Endothelial cell of umbilical vein (primary cell): ENCODE data around the gene SCGB2B2. TPM values are rescaled to one million over a fixed set of nuclear protein-coding genes. Genes with fewer than 3 reads are reported as not detected.

Source experiments
- BruUV-seq: library from RNA; stranded (reverse); fragments of 400-500 nt; replicated peaks from 2 replicates; lab custom pipeline; 2021; lab: Mats Ljungman, UMichigan
- CTCF ChIA-PET: fragments of 300-600, 350-600 bp; sonication (Branson Sonifier 250); formaldehyde crosslinking; loops from one replicate; lab custom pipeline; 2021; ENCODE audit warnings: antibody characterized with exemption, inconsistent platforms; lab: Charles Lee
- POLR2A ChIA-PET: fragments of 300-600, 350-600 bp; sonication (Branson Sonifier 250); formaldehyde crosslinking; loops from one replicate; lab custom pipeline; 2021; ENCODE audit warnings: antibody characterized with exemption, inconsistent platforms; lab: Charles Lee
- DNase-seq: peaks from one replicate; pipeline ENCODE4 v3.0.0-alpha.2; 2011; ENCODE audit warnings: low read depth, low spot score
- FAIRE-seq: peaks from 2 replicates; lab custom pipeline; 2011; peaks lifted over from hg19 to GRCh38; lab: Jason Lieb, UNC
- H2AFZ ChIP-seq: 2 replicates; pipeline ENCODE4 v1.6.0; 2012; ENCODE audit warnings: low read depth, low read length, control low read depth, inconsistent platforms
- H3K27ac ChIP-seq: 2 replicates; pipeline ENCODE4 v1.5.1; 2011; ENCODE audit warnings: low read depth, mild to moderate bottlenecking, control low read depth, low read length, moderate library complexity; ENCODE audit not compliant: insufficient read depth
- H3K27me3 ChIP-seq, 2 experiments: 2 replicates each; pipeline versions ENCODE4 v1.6.0 to v1.6.1; 2011; ENCODE audit warnings: low read length in 2 of 2, mixed read lengths in 1 of 2; ENCODE audit not compliant: control insufficient read depth in 2 of 2, insufficient read depth in 2 of 2
- H3K36me3 ChIP-seq, 2 experiments: 2 replicates in 1 of 2; 3 replicates in 1 of 2; pipeline ENCODE4 v1.5.1; 2011; ENCODE audit warnings: low read length in 2 of 2, mild to moderate bottlenecking in 1 of 2, moderate library complexity in 1 of 2; ENCODE audit not compliant: control insufficient read depth in 2 of 2, insufficient read depth in 2 of 2; ENCODE audit errors: extremely low read depth in 1 of 2
- H3K4me1 ChIP-seq: 3 replicates; pipeline ENCODE4 v1.5.1; 2011; ENCODE audit warnings: mild to moderate bottlenecking, low read length; ENCODE audit not compliant: control insufficient read depth, insufficient read depth; ENCODE audit errors: extremely low read depth
- H3K4me2 ChIP-seq: 2 replicates; pipeline ENCODE4 v1.6.1; 2011; ENCODE audit warnings: low read length, control low read depth, mixed read lengths; ENCODE audit not compliant: insufficient read depth
- H3K4me3 ChIP-seq, 3 experiments: fragments of 200-600 bp in 1 of 3; sonication (generic), shearing (Covaris generic) in 1 of 3; replicated peaks in 1 of 3; 2 replicates each; pipeline ENCODE4 v1.5.1; 2011 to 2016; ENCODE audit warnings: control low read depth in 3 of 3, low read length in 3 of 3, mild to moderate bottlenecking in 2 of 3, inconsistent platforms in 1 of 3, low read depth in 1 of 3, moderate library complexity in 1 of 3; ENCODE audit not compliant: insufficient read depth in 1 of 3
- H3K79me2 ChIP-seq: 2 replicates; pipeline ENCODE4 v1.6.0; 2012; ENCODE audit warnings: low read length, inconsistent platforms; ENCODE audit not compliant: control insufficient read depth, insufficient read depth
- H3K9ac ChIP-seq: replicated peaks from 2 replicates; pipeline ENCODE3; 2011; ENCODE audit warnings: low read length, control low read depth; ENCODE audit not compliant: insufficient read depth; ENCODE audit errors: extremely low read depth
- H3K9me1 ChIP-seq: replicated peaks from 3 replicates; pipeline ENCODE4 v1.6.0; 2011; ENCODE audit warnings: mild to moderate bottlenecking, low read length; ENCODE audit not compliant: control insufficient read depth, insufficient read depth; ENCODE audit errors: extremely low read depth
- H3K9me3 ChIP-seq: replicated peaks from 2 replicates; pipeline ENCODE4 v1.5.1; 2012; ENCODE audit warnings: low read length, inconsistent platforms; ENCODE audit not compliant: control insufficient read depth, insufficient read depth
- H4K20me1 ChIP-seq: replicated peaks from 2 replicates; pipeline ENCODE3; 2011; ENCODE audit warnings: mild to moderate bottlenecking, low read length; ENCODE audit not compliant: control insufficient read depth, insufficient read depth; ENCODE audit errors: extremely low read depth
- EZH2 ChIP-seq: IDR thresholded peaks from 2 replicates; pipeline ENCODE4 v1.6.1; 2012; ENCODE audit warnings: borderline replicate concordance, low read depth, mild to moderate bottlenecking, moderate library complexity, low read length, inconsistent platforms; ENCODE audit not compliant: severe bottlenecking
- FOS ChIP-seq: IDR thresholded peaks from 2 replicates; pipeline ENCODE4 v1.6.1; 2011; ENCODE audit warnings: mild to moderate bottlenecking, low read length, moderate library complexity, borderline replicate concordance; ENCODE audit not compliant: insufficient read depth
- GATA2 ChIP-seq: IDR thresholded peaks from 2 replicates; pipeline ENCODE4 v1.7.0; 2011; ENCODE audit warnings: low read depth, mild to moderate bottlenecking, moderate library complexity, mixed read lengths, low read length; ENCODE audit not compliant: insufficient read length, insufficient read depth
- JUN ChIP-seq: IDR thresholded peaks from 2 replicates; pipeline ENCODE4 v1.6.1; 2011; ENCODE audit warnings: borderline replicate concordance, low read depth; ENCODE audit not compliant: insufficient read length, insufficient read depth
- MAX ChIP-seq: IDR thresholded peaks from 2 replicates; pipeline ENCODE4 v1.6.1; 2011; ENCODE audit not compliant: insufficient read depth, insufficient read length
- MYC ChIP-seq: IDR thresholded peaks from one replicate; pipeline ENCODE4 v1.6.1; 2011; ENCODE audit warnings: mild to moderate bottlenecking, low read depth, low read length
- POLR2A ChIP-seq: IDR thresholded peaks from 2 replicates; pipeline ENCODE4 v1.6.1; 2012; ENCODE audit warnings: low read depth, mild to moderate bottlenecking, control low read depth, low read length
- POLR2AphosphoS5 ChIP-seq: IDR thresholded peaks from 2 replicates; pipeline ENCODE4 v1.6.1; 2012; ENCODE audit warnings: low read depth, mild to moderate bottlenecking, control low read depth, low read length, moderate library complexity; ENCODE audit not compliant: insufficient read depth
- dilution Hi-C: fragments of 300-500 bp; cut with MboI; formaldehyde crosslinking; loops from one replicate; pipeline ENCODE4 v1.15.0; 2019; ENCODE audit warnings: low sequenced_read_pairs; ENCODE audit not compliant: extremely low pct_ligation_motif_present
- intact Hi-C: fragments of 100-400 bp; cut with micrococcal nuclease; formaldehyde crosslinking; loops from one replicate; pipeline ENCODE4 v1.10.0; 2022
- polyA plus RNA-seq, 4 experiments: library from polyadenylated mRNA; depleted of rRNA in 3 of 4; stranded (reverse) in 3 of 4; unstranded in 1 of 4; fragments of >200 nt; gene quantifications; 2 replicates each; pipeline versions ENCODE4 v1.2.1 to v1.2.3, GENCODE V29; 2011 to 2012; ENCODE audit warnings: missing spikeins in 1 of 4
- total RNA-seq: library from RNA; stranded (reverse); gene quantifications from 2 replicates; pipeline ENCODE4 v1.2.3, GENCODE V29; 2021
- TF ChIP-seq, protein P1 (sequence below), 2 donors: IDR thresholded peaks; 1 replicate in 1 of 2; 2 replicates in 1 of 2; pipeline ENCODE4 v1.5.1; 2011; ENCODE audit warnings: low read length in 2 of 2, mild to moderate bottlenecking in 2 of 2, moderate library complexity in 2 of 2, control low read depth in 1 of 2, inconsistent platforms in 1 of 2, low read depth in 1 of 2; ENCODE audit not compliant: insufficient read depth in 1 of 2; ENCODE audit errors: extremely low read depth in 1 of 2

Gene SCGB2B2
- total and polyA plus RNA-seq, 2 donors (not counting 3 experiments of a cell fraction or from before 2014, with no cell fraction given): 0.07 to 0.49 TPM

DNA sequence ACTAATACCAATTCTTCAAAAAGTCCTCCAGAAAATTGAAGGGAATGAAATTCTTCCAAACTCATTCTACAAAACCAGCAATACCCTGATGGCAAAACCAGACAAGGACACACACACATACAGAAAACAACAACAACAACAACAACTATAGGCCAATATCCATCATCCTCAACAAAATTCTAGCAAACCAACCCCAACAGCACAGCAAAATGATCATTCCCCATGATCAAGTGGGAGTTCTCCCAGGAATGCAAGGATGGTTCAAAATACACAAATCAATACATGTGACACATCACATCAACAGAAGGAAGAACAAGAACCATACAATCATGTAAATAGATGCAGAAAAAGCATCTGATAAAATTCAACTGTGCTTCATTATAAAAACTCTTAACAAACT lies 38.4 kb upstream of the SCGB2B2 start:
- DNase-seq (no peak), FAIRE-seq (no peak)
- no peak overlapping the region for H2AFZ ChIP-seq
- H3K4me2 ChIP-seq: no peak overlapping the region
- ChIA-PET POLR2A (no interaction called here), CTCF (interaction anchor here (2.3 kb wide), 1 partner anchor 76 kb away, joined by 7 read pairs; no protein-coding TSS in a partner anchor)
- H3K4me3 ChIP-seq: no peak overlapping the region
- no peaks in the 10 kb centered on the region for H3K36me3 ChIP-seq
- no TSS peak for BruUV-seq
- H3K9me1 ChIP-seq: no peaks in the 10 kb centered on the region
- intact Hi-C loops: no loop called here
- H3K9me3 ChIP-seq: peaks cover 5% of the 10 kb centered on the region
- H3K27me3 ChIP-seq: peaks cover 1 to 3% of the 10 kb centered on the region in 2 experiments
- TF ChIP-seq MAX (no peak), FOS (no peak)
- H4K20me1 ChIP-seq: no peaks in the 10 kb centered on the region
- dilution Hi-C loops: no loop called here
- no peaks in the 10 kb centered on the region for H3K4me1 ChIP-seq
- H3K9ac ChIP-seq: no peak overlapping the region
- H3K27ac ChIP-seq: no peak overlapping the region
- no peaks in the 10 kb centered on the region for H3K79me2 ChIP-seq

GRCh38 chr19:34713262-34713637 lies 36.3 kb upstream of the SCGB2B2 start:
- Histone ChIP-seq H2AFZ (no peak overlapping the region), H3K4me3 (no peak overlapping the region), H3K79me2 (no peaks in the 10 kb centered on the region), H4K20me1 (no peaks in the 10 kb centered on the region), H3K27ac (no peak overlapping the region), H3K9ac (no peak overlapping the region), H3K36me3 (no peaks in the 10 kb centered on the region), H3K4me1 (no peaks in the 10 kb centered on the region), H3K27me3 (peaks cover 3% of the 10 kb centered on the region in 2 experiments), H3K9me1 (no peaks in the 10 kb centered on the region), H3K4me2 (no peak overlapping the region), H3K9me3 (peaks cover 5% of the 10 kb centered on the region)
- DNase-seq: no peak
- POLR2A ChIA-PET: no interaction called here
- no TSS peak for BruUV-seq
- intact Hi-C loops (loop anchor here (2.0 kb wide), 1 partner anchor 34 kb away; no protein-coding TSS in a partner anchor), dilution Hi-C loops (no loop called here)
- TF ChIP-seq EZH2: no peak
- TF ChIP-seq MAX: no peak
- TF ChIP-seq, protein P1, sequence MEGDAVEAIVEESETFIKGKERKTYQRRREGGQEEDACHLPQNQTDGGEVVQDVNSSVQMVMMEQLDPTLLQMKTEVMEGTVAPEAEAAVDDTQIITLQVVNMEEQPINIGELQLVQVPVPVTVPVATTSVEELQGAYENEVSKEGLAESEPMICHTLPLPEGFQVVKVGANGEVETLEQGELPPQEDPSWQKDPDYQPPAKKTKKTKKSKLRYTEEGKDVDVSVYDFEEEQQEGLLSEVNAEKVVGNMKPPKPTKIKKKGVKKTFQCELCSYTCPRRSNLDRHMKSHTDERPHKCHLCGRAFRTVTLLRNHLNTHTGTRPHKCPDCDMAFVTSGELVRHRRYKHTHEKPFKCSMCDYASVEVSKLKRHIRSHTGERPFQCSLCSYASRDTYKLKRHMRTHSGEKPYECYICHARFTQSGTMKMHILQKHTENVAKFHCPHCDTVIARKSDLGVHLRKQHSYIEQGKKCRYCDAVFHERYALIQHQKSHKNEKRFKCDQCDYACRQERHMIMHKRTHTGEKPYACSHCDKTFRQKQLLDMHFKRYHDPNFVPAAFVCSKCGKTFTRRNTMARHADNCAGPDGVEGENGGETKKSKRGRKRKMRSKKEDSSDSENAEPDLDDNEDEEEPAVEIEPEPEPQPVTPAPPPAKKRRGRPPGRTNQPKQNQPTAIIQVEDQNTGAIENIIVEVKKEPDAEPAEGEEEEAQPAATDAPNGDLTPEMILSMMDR (IDR thresholded peaks at IDR 0.05; ENCODE audit: extremely low read depth in 1 of 2, insufficient read depth in 1 of 2, low read depth in 1 of 2, low read length in 2 of 2): no peak
- TF ChIP-seq POLR2AphosphoS5: no peak
- TF ChIP-seq FOS: no peak
- TF ChIP-seq GATA2: no peak
- no peak for TF ChIP-seq MYC
- no peak for TF ChIP-seq JUN
- TF ChIP-seq POLR2A: no peak
- FAIRE-seq: no peak
- CTCF ChIA-PET: interaction anchor here (0.9 to 5.8 kb wide), 10 partner anchors 26 to 213 kb away, joined by 3 to 87 read pairs (median 4); no protein-coding TSS in a partner anchor
